ENCODE data around the gene NXNL1. TPM values are rescaled to one million over a fixed set of nuclear protein-coding genes. Genes with fewer than 3 reads are reported as not detected.

Gene NXNL1
- total RNA-seq, 1 experiment from 2014 or later, result not detected

DNA sequence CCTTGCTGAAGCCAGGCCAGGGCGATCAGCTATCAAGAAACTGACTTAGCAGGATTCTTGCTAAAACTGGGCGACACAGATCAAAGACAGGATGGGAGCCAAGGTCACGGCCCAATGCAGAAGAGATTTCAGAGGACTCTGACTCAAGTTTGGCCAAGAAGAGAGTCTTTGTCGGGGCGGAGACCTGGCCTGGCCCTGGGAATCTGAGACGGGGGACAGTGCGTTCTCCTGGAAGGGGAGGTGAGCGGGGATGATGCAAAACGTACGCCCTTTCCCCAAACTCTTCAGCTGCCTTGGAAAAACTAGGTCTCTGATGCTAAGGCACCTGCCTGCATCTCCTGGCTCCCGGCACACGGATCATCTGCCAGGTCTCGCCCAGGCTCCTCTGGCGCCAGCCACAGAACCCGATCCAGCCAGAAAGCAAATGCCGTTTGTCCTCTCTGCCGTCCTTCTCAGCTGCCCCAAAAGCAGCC lies 31.0 kb downstream of the NXNL1 start:
- DNase-seq (ENCODE audit: low read depth, low spot score), result no peak
- TF ChIP-seq TCF7L2 (IDR thresholded peaks at IDR 0.05; ENCODE audit: low read depth, low read length), result no peak
- no peak for TF ChIP-seq SIN3A (IDR thresholded peaks at IDR 0.05; ENCODE audit: borderline replicate concordance, insufficient read depth, low read depth, low read length)
- TF ChIP-seq, protein P1, sequence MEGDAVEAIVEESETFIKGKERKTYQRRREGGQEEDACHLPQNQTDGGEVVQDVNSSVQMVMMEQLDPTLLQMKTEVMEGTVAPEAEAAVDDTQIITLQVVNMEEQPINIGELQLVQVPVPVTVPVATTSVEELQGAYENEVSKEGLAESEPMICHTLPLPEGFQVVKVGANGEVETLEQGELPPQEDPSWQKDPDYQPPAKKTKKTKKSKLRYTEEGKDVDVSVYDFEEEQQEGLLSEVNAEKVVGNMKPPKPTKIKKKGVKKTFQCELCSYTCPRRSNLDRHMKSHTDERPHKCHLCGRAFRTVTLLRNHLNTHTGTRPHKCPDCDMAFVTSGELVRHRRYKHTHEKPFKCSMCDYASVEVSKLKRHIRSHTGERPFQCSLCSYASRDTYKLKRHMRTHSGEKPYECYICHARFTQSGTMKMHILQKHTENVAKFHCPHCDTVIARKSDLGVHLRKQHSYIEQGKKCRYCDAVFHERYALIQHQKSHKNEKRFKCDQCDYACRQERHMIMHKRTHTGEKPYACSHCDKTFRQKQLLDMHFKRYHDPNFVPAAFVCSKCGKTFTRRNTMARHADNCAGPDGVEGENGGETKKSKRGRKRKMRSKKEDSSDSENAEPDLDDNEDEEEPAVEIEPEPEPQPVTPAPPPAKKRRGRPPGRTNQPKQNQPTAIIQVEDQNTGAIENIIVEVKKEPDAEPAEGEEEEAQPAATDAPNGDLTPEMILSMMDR (IDR thresholded peaks at IDR 0.05), result no peak
- TF ChIP-seq, protein P2, sequence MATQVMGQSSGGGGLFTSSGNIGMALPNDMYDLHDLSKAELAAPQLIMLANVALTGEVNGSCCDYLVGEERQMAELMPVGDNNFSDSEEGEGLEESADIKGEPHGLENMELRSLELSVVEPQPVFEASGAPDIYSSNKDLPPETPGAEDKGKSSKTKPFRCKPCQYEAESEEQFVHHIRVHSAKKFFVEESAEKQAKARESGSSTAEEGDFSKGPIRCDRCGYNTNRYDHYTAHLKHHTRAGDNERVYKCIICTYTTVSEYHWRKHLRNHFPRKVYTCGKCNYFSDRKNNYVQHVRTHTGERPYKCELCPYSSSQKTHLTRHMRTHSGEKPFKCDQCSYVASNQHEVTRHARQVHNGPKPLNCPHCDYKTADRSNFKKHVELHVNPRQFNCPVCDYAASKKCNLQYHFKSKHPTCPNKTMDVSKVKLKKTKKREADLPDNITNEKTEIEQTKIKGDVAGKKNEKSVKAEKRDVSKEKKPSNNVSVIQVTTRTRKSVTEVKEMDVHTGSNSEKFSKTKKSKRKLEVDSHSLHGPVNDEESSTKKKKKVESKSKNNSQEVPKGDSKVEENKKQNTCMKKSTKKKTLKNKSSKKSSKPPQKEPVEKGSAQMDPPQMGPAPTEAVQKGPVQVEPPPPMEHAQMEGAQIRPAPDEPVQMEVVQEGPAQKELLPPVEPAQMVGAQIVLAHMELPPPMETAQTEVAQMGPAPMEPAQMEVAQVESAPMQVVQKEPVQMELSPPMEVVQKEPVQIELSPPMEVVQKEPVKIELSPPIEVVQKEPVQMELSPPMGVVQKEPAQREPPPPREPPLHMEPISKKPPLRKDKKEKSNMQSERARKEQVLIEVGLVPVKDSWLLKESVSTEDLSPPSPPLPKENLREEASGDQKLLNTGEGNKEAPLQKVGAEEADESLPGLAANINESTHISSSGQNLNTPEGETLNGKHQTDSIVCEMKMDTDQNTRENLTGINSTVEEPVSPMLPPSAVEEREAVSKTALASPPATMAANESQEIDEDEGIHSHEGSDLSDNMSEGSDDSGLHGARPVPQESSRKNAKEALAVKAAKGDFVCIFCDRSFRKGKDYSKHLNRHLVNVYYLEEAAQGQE (IDR thresholded peaks at IDR 0.05; ENCODE audit: insufficient read depth in 1 of 2, low read depth in 2 of 2, low read length in 1 of 2), result no peak
- TF ChIP-seq POLR2AphosphoS5 (IDR thresholded peaks at IDR 0.05; ENCODE audit: low read depth, low read length), result no peak
- BruUV-seq (replicated peaks), result no TSS peak
- H3K4me3 ChIP-seq (ENCODE audit: low read depth in 2 of 2, low read length in 2 of 2), result no peak overlapping the region
- no peaks in the 10 kb centered on the region for H3K36me3 ChIP-seq (ENCODE audit: control insufficient read depth, insufficient read depth, low read length)
- H3K27me3 ChIP-seq (ENCODE audit: control insufficient read depth, insufficient read depth, low read length), result no peaks in the 10 kb centered on the region
- in situ Hi-C loops (cut with HindIII; ENCODE audit: low pct_unique_long_range_greater_than_20kb, low sequenced_read_pairs), result no loop called here
- intact Hi-C loops (cut with micrococcal nuclease; ENCODE audit: unreplicated experiment), result no loop called here
- no peaks in the 10 kb centered on the region for H3K4me1 ChIP-seq (ENCODE audit: control insufficient read depth, insufficient read depth, low read length)
- H3K27ac ChIP-seq (ENCODE audit: low read length), result no peak overlapping the region
- ATAC-seq, result no peak
- POLR2A ChIA-PET, result no interaction called here
- CTCF ChIA-PET, result interaction anchor here (0.6 to 1.2 kb wide), 3 partner anchors 12 to 145 kb away, joined by 3 read pairs; no protein-coding TSS in a partner anchor
- no peaks in the 10 kb centered on the region for H3K9me3 ChIP-seq (ENCODE audit: control insufficient read depth, insufficient read depth, low read depth, low read length)

DNA sequence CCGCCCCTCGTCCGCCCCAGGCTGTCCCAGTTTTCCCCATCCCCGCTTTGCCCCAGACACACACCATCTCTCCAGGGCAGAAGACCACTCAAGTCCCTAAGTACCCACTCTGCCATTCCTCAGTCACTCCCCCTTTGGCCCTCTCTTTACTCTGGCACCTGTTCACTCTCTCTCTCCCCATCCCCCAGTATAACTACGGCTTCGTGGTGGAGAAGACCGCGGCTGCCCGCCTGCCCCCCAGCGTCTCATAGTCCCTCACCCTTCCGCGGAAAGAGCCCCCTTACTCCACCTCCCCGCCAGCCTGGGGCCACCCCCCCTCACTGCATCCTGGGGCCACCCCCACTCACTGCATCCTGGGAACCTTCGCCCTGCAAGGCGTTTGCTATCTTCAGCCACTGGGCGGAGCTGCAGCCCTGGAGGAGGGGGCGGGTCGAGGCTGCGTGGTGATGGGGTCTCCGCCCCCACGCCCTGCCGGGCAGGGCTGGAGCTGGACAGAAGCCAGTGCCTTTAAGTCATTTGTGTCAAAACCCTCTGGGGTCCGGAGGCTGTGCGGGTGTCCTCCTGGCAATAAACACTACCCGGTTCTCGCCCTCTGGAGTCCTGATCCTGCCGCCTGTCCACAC lies 35.9 kb downstream of the NXNL1 start:
- Histone ChIP-seq H3K36me3 (ENCODE audit: control insufficient read depth, insufficient read depth, low read length) (no peaks in the 10 kb centered on the region; the same call in 1 of the 2 replicates), H3K4me3 (ENCODE audit: low read depth in 2 of 2, low read length in 2 of 2) (no peak overlapping the region), H3K9me3 (ENCODE audit: control insufficient read depth, insufficient read depth, low read depth, low read length) (no peaks in the 10 kb centered on the region), H3K27me3 (ENCODE audit: control insufficient read depth, insufficient read depth, low read length) (no peaks in the 10 kb centered on the region), H3K27ac (ENCODE audit: low read length) (no peak overlapping the region), H3K4me1 (ENCODE audit: control insufficient read depth, insufficient read depth, low read length) (no peaks in the 10 kb centered on the region)
- ChIA-PET POLR2A (no interaction called here), CTCF (interaction anchor here (0.7 kb wide), 2 partner anchors 33 to 883 kb away, joined by 4 to 7 read pairs; no protein-coding TSS in a partner anchor)
- in situ Hi-C loops (cut with HindIII; ENCODE audit: low pct_unique_long_range_greater_than_20kb, low sequenced_read_pairs), result no loop called here
- DNase-seq (ENCODE audit: low read depth, low spot score) (no peak), ATAC-seq (peak; percentile 74)
- TF ChIP-seq SIN3A (IDR thresholded peaks at IDR 0.05; ENCODE audit: borderline replicate concordance, insufficient read depth, low read depth, low read length) (no peak), TCF7L2 (IDR thresholded peaks at IDR 0.05; ENCODE audit: low read depth, low read length) (no peak), POLR2AphosphoS5 (IDR thresholded peaks at IDR 0.05; ENCODE audit: low read depth, low read length) (no peak)
- TF ChIP-seq, protein P1 (IDR thresholded peaks at IDR 0.05), result no peak; the same call in 1 of the 2 replicates
- BruUV-seq (replicated peaks), result no TSS peak
- intact Hi-C loops (cut with micrococcal nuclease; ENCODE audit: unreplicated experiment), result no loop called here

All from Panc1 (cell line).